HEK293 (cell line): ENCODE data around the gene ZNF608.

Source experiments
- CTCF ChIP-seq: fragments of 450-650 bp; formaldehyde crosslinking; IDR thresholded peaks from 2 replicates; pipeline ENCODE4 v1.5.1; 2016; ENCODE audit warnings: missing biosample characterization, missing genetic modification characterization
- GLI2 ChIP-seq: fragments of 450-650 bp; formaldehyde crosslinking; IDR thresholded peaks from 2 replicates; pipeline ENCODE4; 2017; ENCODE audit warnings: missing biosample characterization, missing genetic modification characterization, low read depth, borderline replicate concordance
- KLF9 ChIP-seq: fragments of 450-650 bp; formaldehyde crosslinking; IDR thresholded peaks from 2 replicates; pipeline ENCODE4 v1.5.1; 2016; ENCODE audit warnings: missing biosample characterization, missing genetic modification characterization, low read depth
- MEIS1 ChIP-seq: sonication (generic); formaldehyde crosslinking; IDR thresholded peaks from 2 replicates; pipeline ENCODE4 v1.8.1; 2022; ENCODE audit warnings: missing genetic modification reagents, mild to moderate bottlenecking, borderline replicate concordance
- OVOL3 ChIP-seq: fragments of 450-650 bp; formaldehyde crosslinking; IDR thresholded peaks from 2 replicates; pipeline ENCODE4 v1.5.1; 2016; ENCODE audit warnings: missing biosample characterization, missing genetic modification characterization
- REST ChIP-seq: fragments of 450-650 bp; formaldehyde crosslinking; IDR thresholded peaks from 2 replicates; pipeline ENCODE4 v1.5.1; 2016; ENCODE audit warnings: missing biosample characterization, missing genetic modification characterization
- ZBTB10 ChIP-seq: fragments of 450-650 bp; formaldehyde crosslinking; IDR thresholded peaks from 2 replicates; pipeline ENCODE4 v1.5.1; 2016; ENCODE audit warnings: missing biosample characterization, missing genetic modification characterization
- ZBTB11 ChIP-seq: fragments of 450-650 bp; formaldehyde crosslinking; conservative IDR thresholded peaks from 2 replicates; pipeline ENCODE4 v1.5.1; 2016; ENCODE audit warnings: low read depth, missing biosample characterization, missing genetic modification characterization
- ZBTB17 ChIP-seq: fragments of 450-650 bp; formaldehyde crosslinking; IDR thresholded peaks from 2 replicates; pipeline ENCODE4 v1.5.1; 2016; ENCODE audit warnings: missing biosample characterization, missing genetic modification characterization
- ZBTB20 ChIP-seq: fragments of 450-650 bp; formaldehyde crosslinking; IDR thresholded peaks from 2 replicates; pipeline ENCODE4 v1.5.1; 2016; ENCODE audit warnings: missing biosample characterization, missing genetic modification characterization
- ZBTB21 ChIP-seq: fragments of 450-650 bp; formaldehyde crosslinking; IDR thresholded peaks from 2 replicates; pipeline ENCODE4 v1.5.1; 2017; ENCODE audit warnings: missing biosample characterization, missing genetic modification characterization
- ZBTB44 ChIP-seq: fragments of 450-650 bp; IDR thresholded peaks from 2 replicates; pipeline ENCODE4 v1.5.1; 2018; ENCODE audit warnings: missing biosample characterization, mild to moderate bottlenecking, missing genetic modification characterization
- ZFP37 ChIP-seq: fragments of 450-650 bp; formaldehyde crosslinking; IDR thresholded peaks from 2 replicates; pipeline ENCODE4 v1.5.1; 2016; ENCODE audit warnings: missing biosample characterization, missing genetic modification characterization
- ZNF16 ChIP-seq: fragments of 450-650 bp; formaldehyde crosslinking; IDR thresholded peaks from 2 replicates; pipeline ENCODE4 v1.5.1; 2016; ENCODE audit warnings: low read depth, missing biosample characterization, missing genetic modification characterization
- ZNF223 ChIP-seq: fragments of 450-650 bp; formaldehyde crosslinking; IDR thresholded peaks from 2 replicates; pipeline ENCODE4 v1.5.1; 2016; ENCODE audit warnings: missing biosample characterization, missing genetic modification characterization
- ZNF362 ChIP-seq: fragments of 450-650 bp; formaldehyde crosslinking; IDR thresholded peaks from 2 replicates; pipeline ENCODE4 v1.5.1; 2016; ENCODE audit warnings: missing biosample characterization, missing genetic modification characterization
- ZNF391 ChIP-seq: fragments of 450-650 bp; formaldehyde crosslinking; IDR thresholded peaks from 2 replicates; pipeline ENCODE4 v1.5.1; 2016; ENCODE audit warnings: low read depth, missing biosample characterization, missing genetic modification characterization, borderline replicate concordance
- ZNF398 ChIP-seq: fragments of 450-650 bp; formaldehyde crosslinking; IDR thresholded peaks from 2 replicates; pipeline ENCODE4 v1.5.1; 2017; ENCODE audit warnings: missing biosample characterization, missing genetic modification characterization
- ZNF548 ChIP-seq: fragments of 450-650 bp; formaldehyde crosslinking; IDR thresholded peaks from 2 replicates; pipeline ENCODE4 v1.5.1; 2016; ENCODE audit warnings: missing biosample characterization, missing genetic modification characterization
- ZNF571 ChIP-seq: fragments of 450-650 bp; formaldehyde crosslinking; IDR thresholded peaks from 2 replicates; pipeline ENCODE4 v1.5.0; 2017; ENCODE audit warnings: missing biosample characterization, missing genetic modification characterization
- ZNF629 ChIP-seq: fragments of 450-650 bp; formaldehyde crosslinking; IDR thresholded peaks from 2 replicates; pipeline ENCODE4 v1.5.1; 2017; ENCODE audit warnings: missing biosample characterization, missing genetic modification characterization
- ZNF692 ChIP-seq: fragments of 450-650 bp; formaldehyde crosslinking; IDR thresholded peaks from 2 replicates; pipeline ENCODE4 v1.5.1; 2016; ENCODE audit warnings: missing biosample characterization, missing genetic modification characterization

The ZNF608 gene

GRCh38 chr5:124720593-124720992, 25.8 kb downstream of the ZNF608 start (continued):
- TF ChIP-seq REST (tag by site-specific recombination) (no peak), ZBTB21 (tag by site-specific recombination) (no peak), KLF9 (tag by site-specific recombination) (no peak), ZNF223 (tag by site-specific recombination) (no peak), CTCF (tag by site-specific recombination) (no peak), ZBTB20 (tag by site-specific recombination) (no peak), ZBTB44 (tag by site-specific recombination) (no peak), ZNF692 (0 out of 2 replicates have a peak, but pooled peaks have one; percentile 9), ZNF571 (tag by site-specific recombination) (no peak), ZNF548 (tag by site-specific recombination) (no peak), ZBTB17 (tag by site-specific recombination) (no peak), ZNF391 (tag by site-specific recombination) (no peak), ZNF398 (tag by site-specific recombination) (peak; percentile 29; the same call in 1 of the 2 replicates), ZNF16 (tag by site-specific recombination) (no peak), ZFP37 (tag by site-specific recombination) (no peak), ZBTB11 (tag by site-specific recombination) (no peak), ZNF362 (peak; percentile 54; the same call in 1 of the 2 replicates), ZBTB10 (no peak), ZNF629 (tag by site-specific recombination) (peak; percentile 24; the same call in 1 of the 2 replicates), GLI2 (tag by site-specific recombination) (no peak), OVOL3 (tag by site-specific recombination) (no peak), MEIS1 (CRISPR knock-in tag) (no peak)
